DMS 273 treated with DMSO at 0.1 percent for 48 hours (cell line): Measurements from ENCODE around the gene ATAD3A.
A peak's percentile ranks its signal among the peaks of the same experiment; 100 is the strongest.
"Not testable (repeated sequence)": the region's sequence is repeated elsewhere in the genome, so short reads cannot be mapped to it uniquely, and the experiment has no call there.

Experiments used
- DNase-seq: peaks from one replicate; lab custom pipeline; 2025; lab: John Stamatoyannopoulos, UW

The ATAD3A gene

GRCh38 chr1:1556505-1556904, 44.5 kb downstream of the ATAD3A start:
- no peak for DNase-seq

- DNase-seq: not testable (repeated sequence)
These were observed 45.0 kb downstream of the ATAD3A start for GRCh38 chr1:1556961-1557360.

DNA sequence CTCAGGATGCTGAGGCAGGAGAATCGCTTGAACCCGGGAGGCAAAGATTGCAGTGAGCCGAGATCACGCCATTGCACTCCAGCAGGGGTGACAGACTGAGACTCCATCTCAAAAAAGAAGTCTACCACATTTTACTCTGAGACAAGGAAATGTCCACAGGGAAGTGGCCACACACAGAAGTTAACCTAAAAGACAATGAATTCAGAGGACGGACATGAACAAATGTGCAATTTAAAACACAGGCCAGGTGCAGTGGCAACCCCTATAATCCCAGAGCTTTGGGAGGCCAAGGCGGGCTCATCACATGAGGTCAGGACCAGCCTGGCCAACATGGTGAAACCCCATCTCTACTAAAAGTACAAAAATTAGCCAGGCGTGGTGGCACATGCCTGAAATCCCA, 45.7 kb downstream of the ATAD3A start:
- not testable (repeated sequence) for DNase-seq

DNA sequence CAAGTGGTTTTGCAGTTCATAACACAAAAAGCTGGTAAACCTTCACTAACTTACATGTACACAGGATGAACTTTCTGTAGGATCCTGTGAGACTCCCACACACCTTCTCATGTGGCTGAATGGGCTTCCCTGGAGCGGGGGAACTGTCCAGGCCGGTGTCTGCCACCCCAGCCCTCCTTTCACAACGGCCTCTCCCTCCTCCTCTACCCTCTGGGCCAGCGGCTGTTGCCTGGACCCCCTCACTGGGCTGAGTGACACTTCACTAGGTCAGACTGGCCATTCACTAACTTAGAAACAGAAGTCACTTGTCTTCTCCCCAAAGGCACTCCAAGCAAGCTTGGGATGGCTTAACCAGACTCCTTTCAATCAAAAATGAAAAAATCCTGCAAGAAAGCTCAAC, 46.6 kb downstream of the ATAD3A start:
- DNase-seq: no peak

- DNase-seq: no peak
These were observed 47.1 kb downstream of the ATAD3A start for GRCh38 chr1:1559066-1559465.

DNA sequence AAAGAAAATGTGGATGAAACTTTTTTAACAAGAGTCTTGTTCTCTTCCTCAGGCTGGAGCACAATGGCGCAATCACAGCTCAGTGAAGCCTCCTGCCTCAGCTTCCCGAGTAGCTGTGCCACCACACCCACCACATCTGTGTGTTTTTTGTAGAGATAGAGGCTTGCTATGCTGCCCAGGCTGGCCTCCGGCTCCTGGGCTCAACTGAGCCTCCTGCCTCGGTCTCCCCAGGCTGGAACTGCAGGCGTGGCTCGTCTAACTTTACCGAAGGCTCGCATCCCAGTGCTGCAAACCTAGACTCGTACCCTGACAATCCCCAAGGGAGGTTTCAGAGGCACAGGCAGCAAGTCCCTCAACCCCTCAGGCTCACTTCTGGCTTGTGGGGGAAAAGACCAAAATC, 48.2 kb downstream of the ATAD3A start:
- DNase-seq: no peak

DNA sequence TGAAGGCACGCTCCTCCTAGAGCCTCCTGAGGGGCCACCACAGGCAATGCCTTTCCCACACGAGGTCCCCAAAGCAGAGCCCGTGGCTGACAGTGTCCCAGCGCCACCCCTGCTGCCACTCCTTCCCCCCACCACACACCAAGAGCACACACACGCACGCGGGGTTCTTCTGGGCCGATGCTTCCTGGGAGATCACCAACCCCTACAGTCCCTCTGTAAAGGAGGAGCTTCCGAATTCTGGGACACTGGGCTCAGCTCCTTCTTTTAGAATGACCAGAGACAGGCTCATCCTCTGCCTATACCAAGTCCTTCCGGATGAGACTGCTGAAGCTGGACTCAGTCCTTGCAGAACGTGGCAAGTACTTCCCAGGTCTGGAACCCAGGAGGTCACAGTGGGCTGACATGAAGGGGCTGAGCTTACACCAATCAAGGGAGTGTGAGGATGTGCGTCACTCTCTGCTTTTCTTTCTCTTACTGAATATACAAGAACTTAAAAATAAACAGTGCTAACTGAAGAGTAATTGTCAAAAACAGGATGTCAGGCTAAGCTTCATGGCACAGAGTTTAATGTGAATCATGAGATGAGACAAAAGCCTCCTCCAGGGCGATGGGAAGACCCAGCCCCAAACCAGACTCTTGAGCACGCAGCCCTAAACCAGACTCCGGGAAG, 50.0 kb downstream of the ATAD3A start:
- DNase-seq: no peak

- peak; percentile 71 for DNase-seq
These were observed 50.7 kb downstream of the ATAD3A start for GRCh38 chr1:1562556-1563195.

- DNase-seq: no peak
These were observed 51.7 kb downstream of the ATAD3A start for GRCh38 chr1:1563688-1564087.

GRCh38 chr1:1564268-1564667, 52.3 kb downstream of the ATAD3A start:
- no peak for DNase-seq

GRCh38 chr1:1565340-1565739, 53.4 kb downstream of the ATAD3A start:
- no peak for DNase-seq

DNA sequence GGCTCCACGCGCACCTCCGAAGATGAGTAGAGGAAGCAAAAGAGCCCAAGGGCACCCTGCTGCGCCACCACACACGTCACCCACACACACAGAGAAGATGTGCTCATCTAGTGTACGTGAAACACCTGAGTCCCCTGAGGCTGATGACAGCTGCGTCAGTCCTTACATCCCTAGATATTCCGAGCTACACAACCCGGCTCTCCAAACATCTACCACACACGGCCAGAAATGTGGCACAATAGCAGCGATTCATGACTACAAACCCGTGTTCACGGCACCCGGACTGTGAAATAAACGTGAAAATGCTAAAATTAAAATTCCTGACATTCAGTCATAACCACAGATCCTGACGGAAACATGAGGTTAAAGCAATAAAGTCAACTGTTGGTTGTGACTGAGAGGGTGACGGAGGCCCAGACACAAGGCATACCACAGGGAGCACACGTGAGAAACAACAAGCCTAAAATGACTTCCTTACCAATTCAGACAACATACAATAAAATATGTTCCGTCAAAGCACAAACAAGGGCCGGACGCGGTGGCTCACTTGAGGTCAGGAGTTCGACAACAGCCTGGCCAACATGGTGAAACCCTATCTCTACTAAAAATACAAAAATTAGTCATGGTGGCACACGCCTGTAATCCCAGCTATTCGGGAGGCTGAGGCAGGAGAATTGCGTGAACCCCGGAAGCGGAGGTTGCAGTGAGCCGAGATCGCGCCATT, 55.4 kb downstream of the ATAD3A start:
- DNase-seq: no peak

DNA sequence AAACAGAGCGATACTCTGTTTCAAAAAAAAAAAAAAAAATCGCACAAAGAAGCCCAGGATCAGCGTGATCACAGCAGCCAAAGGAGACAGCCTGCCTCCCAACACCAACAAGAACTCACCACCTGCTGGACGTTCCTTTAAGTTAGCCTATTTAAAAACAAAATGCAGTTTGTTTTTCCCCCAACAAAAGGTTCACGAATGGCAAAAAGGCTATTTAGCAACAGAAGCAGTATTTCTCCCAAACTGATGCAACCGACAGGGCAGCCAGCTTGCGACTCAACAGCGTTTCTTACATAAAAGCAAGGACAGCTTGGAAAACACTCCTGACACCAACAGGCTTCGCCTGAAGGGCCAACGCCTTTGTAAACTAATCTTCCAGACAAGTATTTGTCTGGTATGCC, 55.9 kb downstream of the ATAD3A start:
- no peak for DNase-seq

DNA sequence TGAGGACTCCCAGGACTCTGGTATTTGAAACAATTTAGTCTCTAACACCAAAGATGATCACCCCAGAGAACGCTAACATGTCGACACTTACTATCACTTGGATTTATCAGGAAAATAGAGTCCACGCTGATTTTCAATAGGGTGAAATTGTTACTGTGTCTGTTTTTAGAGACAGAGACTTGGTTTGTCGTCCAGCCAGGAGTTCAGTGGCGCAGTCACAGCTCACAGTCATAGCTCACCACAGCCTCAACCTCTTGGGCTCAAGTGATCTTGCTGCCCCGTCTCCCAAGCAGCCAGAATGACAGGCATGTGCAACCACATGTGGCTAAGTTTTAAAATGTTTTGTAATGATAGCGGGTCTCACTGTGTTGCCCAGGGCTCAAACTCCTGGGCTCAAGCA, 57.4 kb downstream of the ATAD3A start:
- no peak for DNase-seq

- peak; percentile 46 for DNase-seq
These were observed 62.1 kb downstream of the ATAD3A start for GRCh38 chr1:1573843-1574720.

DNA sequence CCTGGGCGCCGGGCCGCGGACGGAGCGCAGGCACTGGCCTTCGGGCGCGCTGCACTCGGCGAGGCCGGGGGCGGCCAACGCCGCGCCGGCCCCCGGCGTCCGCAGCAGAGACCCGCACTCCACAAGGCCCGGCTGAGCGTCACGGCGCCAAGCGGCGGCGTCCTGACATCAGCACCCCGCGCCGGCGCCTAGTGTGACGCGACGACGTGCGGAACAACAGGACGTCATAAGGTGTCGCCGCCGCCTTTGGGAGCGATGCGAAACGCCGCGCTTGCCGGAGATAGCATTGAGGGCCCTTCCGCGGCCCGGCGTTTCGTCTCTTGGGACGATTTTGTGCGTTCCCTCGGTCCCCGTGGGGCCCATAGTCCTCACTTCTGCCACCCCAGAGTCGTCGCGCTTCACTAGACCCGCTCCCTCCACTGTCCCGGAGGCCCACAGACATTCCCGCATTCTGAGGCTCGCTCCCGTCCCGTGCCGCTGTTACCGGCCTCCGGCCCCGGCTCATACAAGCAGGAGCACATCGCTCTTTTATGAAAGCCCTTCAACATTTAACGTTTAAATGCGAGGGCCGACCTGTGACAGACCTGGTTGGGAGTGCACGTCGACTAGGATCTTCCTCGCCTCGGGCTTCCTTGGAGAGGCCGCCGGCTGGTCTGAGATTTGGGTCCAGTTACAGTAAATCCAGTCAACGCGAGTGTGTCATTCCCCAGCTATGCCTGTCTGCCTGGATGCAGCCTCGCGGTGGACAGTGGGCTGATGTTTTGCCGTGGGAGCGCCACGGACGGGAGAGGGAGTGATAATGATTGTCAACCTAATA, 63.0 kb downstream of the ATAD3A start, which contains the start of gene SSU72:
TSS of gene SSU72 (minus strand) at position 143 of the 817 bp plus-strand sequence. CDS start 306 bp downstream, outside the sequence.
- peak; percentile 66 for DNase-seq

GRCh38 chr1:1577367-1578011, 65.5 kb downstream of the ATAD3A start:
- DNase-seq: no peak

GRCh38 chr1:1578371-1578940, 66.5 kb downstream of the ATAD3A start:
- DNase-seq: no peak

- no peak for DNase-seq
These were observed 70.8 kb downstream of the ATAD3A start for GRCh38 chr1:1582585-1583346.
